Right atrium auricular region (tissue), 2 donors: Measurements from ENCODE around the gene DOCK4. TPM values are rescaled to one million over a fixed set of nuclear protein-coding genes. Genes with fewer than 3 reads are reported as not detected.

Experiments used
- DNase-seq: peaks from one replicate; pipeline ENCODE4 v3.0.0-alpha.2; 2019; ENCODE audit warnings: low spot score
- H3K27ac ChIP-seq, 2 donors: fragments of 200-600 bp; sonication (generic); 1 replicate in 1 of 2; 2 replicates in 1 of 2; pipeline ENCODE4 v1.5.1; 2016 to 2019
- H3K27me3 ChIP-seq, 2 donors: fragments of 200-600 bp; sonication (generic); one replicate each; pipeline versions ENCODE4 v1.5.1 to v1.6.0; 2017 to 2019
- H3K36me3 ChIP-seq: fragments of 200-600 bp; sonication (generic); one replicate; pipeline ENCODE4 v1.5.1; 2016
- H3K4me1 ChIP-seq, 2 donors: fragments of 200-600 bp; sonication (generic); one replicate each; pipeline versions ENCODE4 v1.5.1 to v1.6.0; 2017 to 2019
- H3K4me3 ChIP-seq, 2 donors: fragments of 200-600 bp; sonication (generic); 1 replicate in 1 of 2; 2 replicates in 1 of 2; pipeline ENCODE4 v1.5.1; 2017 to 2019; ENCODE audit warnings: mild to moderate bottlenecking in 1 of 2, moderate library complexity in 1 of 2
- H3K9me3 ChIP-seq, 2 donors: fragments of 200-600 bp; sonication (generic); one replicate each; pipeline ENCODE4 v1.5.1; 2019
- total RNA-seq, 2 donors: library from RNA; depleted of rRNA; stranded (reverse); fragments of >200 nt; gene quantifications; one replicate each; pipeline ENCODE4 v1.1.0, GENCODE V29; 2016
- TF ChIP-seq, protein P1 (sequence below), 2 donors: fragments of 200-600 bp; sonication (generic); IDR thresholded peaks; one replicate each; pipeline ENCODE4 v1.5.1; 2019; ENCODE audit warnings: antibody characterized with exemption in 2 of 2

Gene DOCK4
- total RNA-seq, 2 donors from 2014 or later, result 12.3 to 17.8 TPM

DNA sequence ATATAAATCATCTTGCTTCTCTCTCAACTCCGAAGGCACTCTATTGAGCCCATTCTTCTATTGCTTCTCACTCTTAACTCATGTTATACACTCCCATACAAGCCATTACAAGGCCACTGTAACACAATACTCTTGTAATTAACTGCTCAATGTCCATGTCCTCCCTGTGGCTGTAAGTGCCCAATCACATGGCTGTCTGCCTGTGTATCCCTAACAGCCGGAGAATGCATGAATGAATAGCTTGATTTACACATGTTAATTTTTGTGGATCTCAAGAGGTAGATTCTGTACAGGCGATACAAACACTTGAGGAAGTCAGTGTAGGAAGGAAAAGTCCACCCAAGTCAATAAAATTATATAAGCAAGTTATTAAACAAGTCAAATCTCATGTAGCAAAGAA lies 215.6 kb downstream of the DOCK4 start:
- no peak for DNase-seq
- H3K27ac ChIP-seq, result no peak overlapping the region
- H3K36me3 ChIP-seq, result no peaks in the 10 kb centered on the region
- no peak overlapping the region for H3K4me3 ChIP-seq
- no peaks in the 10 kb centered on the region for H3K9me3 ChIP-seq
- no peaks in the 10 kb centered on the region for H3K27me3 ChIP-seq
- TF ChIP-seq, protein P1, sequence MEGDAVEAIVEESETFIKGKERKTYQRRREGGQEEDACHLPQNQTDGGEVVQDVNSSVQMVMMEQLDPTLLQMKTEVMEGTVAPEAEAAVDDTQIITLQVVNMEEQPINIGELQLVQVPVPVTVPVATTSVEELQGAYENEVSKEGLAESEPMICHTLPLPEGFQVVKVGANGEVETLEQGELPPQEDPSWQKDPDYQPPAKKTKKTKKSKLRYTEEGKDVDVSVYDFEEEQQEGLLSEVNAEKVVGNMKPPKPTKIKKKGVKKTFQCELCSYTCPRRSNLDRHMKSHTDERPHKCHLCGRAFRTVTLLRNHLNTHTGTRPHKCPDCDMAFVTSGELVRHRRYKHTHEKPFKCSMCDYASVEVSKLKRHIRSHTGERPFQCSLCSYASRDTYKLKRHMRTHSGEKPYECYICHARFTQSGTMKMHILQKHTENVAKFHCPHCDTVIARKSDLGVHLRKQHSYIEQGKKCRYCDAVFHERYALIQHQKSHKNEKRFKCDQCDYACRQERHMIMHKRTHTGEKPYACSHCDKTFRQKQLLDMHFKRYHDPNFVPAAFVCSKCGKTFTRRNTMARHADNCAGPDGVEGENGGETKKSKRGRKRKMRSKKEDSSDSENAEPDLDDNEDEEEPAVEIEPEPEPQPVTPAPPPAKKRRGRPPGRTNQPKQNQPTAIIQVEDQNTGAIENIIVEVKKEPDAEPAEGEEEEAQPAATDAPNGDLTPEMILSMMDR (IDR thresholded peaks at IDR 0.05), result no peak
- peaks cover 0 to 4% of the 10 kb centered on the region in 2 donors for H3K4me1 ChIP-seq

DNA sequence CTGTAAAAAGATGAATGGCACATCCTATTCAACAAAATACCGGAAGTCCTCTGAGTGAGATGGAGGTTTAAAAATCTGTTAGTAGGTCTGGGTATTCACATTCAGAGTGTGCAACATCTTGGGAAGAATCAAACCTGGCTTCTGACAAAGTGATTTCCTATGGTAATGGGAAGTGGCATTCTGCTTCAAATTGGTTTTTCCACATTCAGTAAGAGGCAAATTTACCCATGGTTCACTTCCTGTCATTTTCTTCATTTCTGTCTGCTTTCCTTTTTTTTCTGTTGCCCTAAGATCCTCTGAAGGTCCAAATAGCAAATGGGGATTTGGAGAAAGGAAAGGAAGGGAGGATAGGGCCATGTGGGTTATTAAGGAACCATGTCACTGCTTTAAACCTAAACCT lies 218.3 kb downstream of the DOCK4 start:
- H3K27ac ChIP-seq, result peak overlapping the region; percentile 46 to 74

DNA sequence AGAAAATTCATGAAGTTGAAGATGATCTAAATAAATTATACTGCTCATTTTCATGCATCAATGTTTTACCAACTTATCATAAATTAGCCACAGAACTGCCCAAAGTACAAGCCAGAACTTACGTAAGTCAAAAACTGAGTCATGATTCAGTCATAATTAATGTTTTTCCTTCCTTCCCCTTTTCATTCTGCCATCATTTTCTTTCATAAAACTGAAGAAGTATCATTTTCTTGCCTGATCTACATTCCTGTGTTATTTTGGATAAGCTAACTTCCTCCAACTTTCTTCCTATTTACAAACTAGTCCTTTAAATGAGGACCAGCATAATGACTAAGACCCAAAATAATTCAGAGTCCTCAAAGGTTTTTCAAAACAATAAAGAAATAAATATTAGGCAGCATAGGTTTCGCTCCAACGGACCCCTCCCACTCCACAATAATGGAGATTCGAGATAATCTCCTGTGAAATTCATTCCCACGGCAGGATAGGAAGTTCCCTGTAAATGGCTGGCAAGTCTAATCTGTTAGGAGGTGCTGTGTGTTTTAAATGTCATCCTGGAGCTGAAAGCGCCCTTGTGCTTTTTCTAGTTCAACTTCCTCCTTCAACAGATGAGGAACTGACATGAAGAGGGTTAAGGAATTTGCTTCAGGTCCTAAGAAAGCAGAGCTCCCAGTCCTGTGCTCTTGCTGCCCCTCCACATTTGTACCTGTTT lies 218.9 kb downstream of the DOCK4 start:
- H3K4me1 ChIP-seq, result peaks cover 0 to 4% of the 10 kb centered on the region in 2 donors

More for the DNA sequence above, 218.3 kb downstream of the DOCK4 start:
- no peak for DNase-seq
- Histone ChIP-seq H3K27me3 (no peaks in the 10 kb centered on the region), H3K36me3 (no peaks in the 10 kb centered on the region), H3K4me1 (peaks cover 0 to 4% of the 10 kb centered on the region in 2 donors), H3K4me3 (no peak overlapping the region), H3K9me3 (no peaks in the 10 kb centered on the region)
- TF ChIP-seq, protein P1 (IDR thresholded peaks at IDR 0.05), result no peak

DNA sequence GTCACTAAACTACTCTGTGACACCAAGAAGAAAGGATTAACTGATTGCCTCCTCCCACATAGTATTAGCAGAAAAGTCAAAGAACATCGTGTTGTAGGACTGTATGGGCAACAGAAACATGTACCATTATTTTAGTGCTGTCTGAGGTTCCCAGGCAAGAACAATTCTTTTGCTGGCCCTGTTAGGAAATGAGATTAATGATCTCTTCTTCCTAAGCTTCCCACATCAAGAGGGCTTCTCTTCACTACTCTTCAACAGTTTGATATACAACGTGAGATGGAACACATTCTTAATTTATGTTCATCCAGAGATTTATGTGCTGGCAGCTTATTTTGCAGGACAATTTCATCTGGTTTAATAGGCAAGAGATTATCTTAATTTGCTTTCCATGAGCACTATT lies 219.6 kb downstream of the DOCK4 start:
- no peaks in the 10 kb centered on the region for H3K27me3 ChIP-seq
- peaks cover 0 to 4% of the 10 kb centered on the region in 2 donors for H3K4me1 ChIP-seq
- DNase-seq, result no peak
- peak overlapping the region; percentile 19 to 74 for H3K27ac ChIP-seq
- no peaks in the 10 kb centered on the region for H3K9me3 ChIP-seq
- H3K4me3 ChIP-seq, result no peak overlapping the region
- H3K36me3 ChIP-seq, result no peaks in the 10 kb centered on the region
- TF ChIP-seq, protein P1 (IDR thresholded peaks at IDR 0.05), result no peak

More for the DNA sequence above, 218.9 kb downstream of the DOCK4 start:
- TF ChIP-seq, protein P1 (IDR thresholded peaks at IDR 0.05), result no peak
- Histone ChIP-seq H3K4me3 (no peak overlapping the region), H3K27ac (peak overlapping the region; percentile 46 to 74), H3K36me3 (no peaks in the 10 kb centered on the region), H3K9me3 (no peaks in the 10 kb centered on the region), H3K27me3 (no peaks in the 10 kb centered on the region)
- DNase-seq, result no peak

DNA sequence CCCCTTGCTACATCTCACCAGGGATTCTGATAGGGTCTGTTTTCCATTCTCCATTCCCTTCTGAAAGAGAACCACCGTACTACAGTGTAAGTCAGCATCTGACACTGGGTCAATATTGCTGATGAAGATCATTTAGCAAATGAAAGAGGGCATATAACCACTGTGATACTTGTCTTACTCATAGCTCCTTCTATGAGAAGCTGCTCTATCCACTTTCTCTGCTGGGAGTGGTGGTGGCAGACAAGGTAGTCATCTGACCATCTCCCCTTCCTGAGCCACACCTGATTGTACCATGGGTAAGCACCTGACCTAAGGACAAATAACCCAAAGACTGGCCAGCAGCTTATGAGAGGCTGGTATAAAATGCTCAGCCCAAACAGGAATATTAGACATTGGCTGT lies 220.4 kb downstream of the DOCK4 start:
- peaks cover 0 to 4% of the 10 kb centered on the region in 2 donors for H3K4me1 ChIP-seq
- H3K36me3 ChIP-seq, result no peaks in the 10 kb centered on the region
- no peak overlapping the region for H3K4me3 ChIP-seq
- TF ChIP-seq, protein P1 (IDR thresholded peaks at IDR 0.05), result no peak
- no peaks in the 10 kb centered on the region for H3K9me3 ChIP-seq
- no peak overlapping the region for H3K27ac ChIP-seq
- H3K27me3 ChIP-seq, result no peaks in the 10 kb centered on the region
- no peak for DNase-seq

DNA sequence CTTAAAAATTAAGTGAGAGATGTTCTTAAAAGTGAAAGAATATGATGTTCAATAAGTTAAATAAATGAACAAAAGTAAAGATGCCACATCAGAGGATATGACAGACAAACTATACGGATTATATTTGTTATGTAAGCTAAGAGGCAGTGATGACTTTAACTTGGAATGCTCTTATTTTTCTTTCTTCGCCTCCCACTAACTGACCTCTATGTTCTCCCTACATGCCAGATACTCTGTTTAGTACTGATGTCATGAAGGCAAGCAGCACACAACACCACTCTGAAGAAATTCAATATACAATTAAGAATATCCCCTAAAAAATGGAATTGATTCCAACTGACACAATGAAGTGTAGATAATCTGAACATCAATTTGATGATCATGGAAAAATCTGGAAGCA lies 223.4 kb downstream of the DOCK4 start:
- no peaks in the 10 kb centered on the region for H3K36me3 ChIP-seq
- no peak overlapping the region for H3K4me3 ChIP-seq
- no peak overlapping the region for H3K27ac ChIP-seq
- no peak for DNase-seq
- peaks cover 0 to 4% of the 10 kb centered on the region in 2 donors for H3K4me1 ChIP-seq
- H3K9me3 ChIP-seq, result no peaks in the 10 kb centered on the region
- TF ChIP-seq, protein P1 (IDR thresholded peaks at IDR 0.05), result no peak
- H3K27me3 ChIP-seq, result no peaks in the 10 kb centered on the region
